Nephron progenitor cell (in vitro differentiated cells): ENCODE data around the gene RPTN.

Source experiments
- DNase-seq: peaks from one replicate; pipeline ENCODE4 v3.0.0; 2021
- H3K27ac Mint-ChIP-seq: 2 replicates; pipeline ENCODE4 v1.8.0; 2021; ENCODE audit warnings: mild to moderate bottlenecking, moderate library complexity, mixed read lengths
- H3K27me3 Mint-ChIP-seq: 2 replicates; pipeline ENCODE4 v1.8.0; 2021; ENCODE audit warnings: mild to moderate bottlenecking, low read depth, mixed read lengths; ENCODE audit not compliant: poor library complexity
- H3K36me3 Mint-ChIP-seq: 2 replicates; pipeline ENCODE4 v1.8.0; 2021; ENCODE audit warnings: low read depth, mixed read lengths
- H3K4me1 Mint-ChIP-seq: 2 replicates; pipeline ENCODE4 v1.8.0; 2021; ENCODE audit warnings: mixed read lengths
- H3K4me3 Mint-ChIP-seq: 2 replicates; pipeline ENCODE4 v1.8.0; 2021; ENCODE audit warnings: mild to moderate bottlenecking, moderate library complexity, mixed read lengths
- H3K9me3 Mint-ChIP-seq: 2 replicates; pipeline ENCODE4 v1.8.0; 2021; ENCODE audit warnings: mild to moderate bottlenecking, moderate library complexity, mixed read lengths
- TF ChIP-seq, protein P1 (sequence below): fragments of 200-600 bp; sonication (generic); IDR thresholded peaks from 2 replicates; pipeline ENCODE4 v1.5.0; 2021; ENCODE audit warnings: antibody characterized with exemption

RPTN gene

GRCh38 chr1:152167835-152168534 lies 9.0 kb upstream of the RPTN start:
- H3K4me3 Mint-ChIP-seq: no peak overlapping the region
- no peaks in the 10 kb centered on the region for H3K36me3 Mint-ChIP-seq
- H3K9me3 Mint-ChIP-seq: peaks cover 52% of the 10 kb centered on the region
- no peaks in the 10 kb centered on the region for H3K4me1 Mint-ChIP-seq
- TF ChIP-seq, protein P1, sequence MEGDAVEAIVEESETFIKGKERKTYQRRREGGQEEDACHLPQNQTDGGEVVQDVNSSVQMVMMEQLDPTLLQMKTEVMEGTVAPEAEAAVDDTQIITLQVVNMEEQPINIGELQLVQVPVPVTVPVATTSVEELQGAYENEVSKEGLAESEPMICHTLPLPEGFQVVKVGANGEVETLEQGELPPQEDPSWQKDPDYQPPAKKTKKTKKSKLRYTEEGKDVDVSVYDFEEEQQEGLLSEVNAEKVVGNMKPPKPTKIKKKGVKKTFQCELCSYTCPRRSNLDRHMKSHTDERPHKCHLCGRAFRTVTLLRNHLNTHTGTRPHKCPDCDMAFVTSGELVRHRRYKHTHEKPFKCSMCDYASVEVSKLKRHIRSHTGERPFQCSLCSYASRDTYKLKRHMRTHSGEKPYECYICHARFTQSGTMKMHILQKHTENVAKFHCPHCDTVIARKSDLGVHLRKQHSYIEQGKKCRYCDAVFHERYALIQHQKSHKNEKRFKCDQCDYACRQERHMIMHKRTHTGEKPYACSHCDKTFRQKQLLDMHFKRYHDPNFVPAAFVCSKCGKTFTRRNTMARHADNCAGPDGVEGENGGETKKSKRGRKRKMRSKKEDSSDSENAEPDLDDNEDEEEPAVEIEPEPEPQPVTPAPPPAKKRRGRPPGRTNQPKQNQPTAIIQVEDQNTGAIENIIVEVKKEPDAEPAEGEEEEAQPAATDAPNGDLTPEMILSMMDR: no peak
- peaks cover 4% of the 10 kb centered on the region for H3K27me3 Mint-ChIP-seq
- no peak overlapping the region for H3K27ac Mint-ChIP-seq
- DNase-seq: no peak

DNA sequence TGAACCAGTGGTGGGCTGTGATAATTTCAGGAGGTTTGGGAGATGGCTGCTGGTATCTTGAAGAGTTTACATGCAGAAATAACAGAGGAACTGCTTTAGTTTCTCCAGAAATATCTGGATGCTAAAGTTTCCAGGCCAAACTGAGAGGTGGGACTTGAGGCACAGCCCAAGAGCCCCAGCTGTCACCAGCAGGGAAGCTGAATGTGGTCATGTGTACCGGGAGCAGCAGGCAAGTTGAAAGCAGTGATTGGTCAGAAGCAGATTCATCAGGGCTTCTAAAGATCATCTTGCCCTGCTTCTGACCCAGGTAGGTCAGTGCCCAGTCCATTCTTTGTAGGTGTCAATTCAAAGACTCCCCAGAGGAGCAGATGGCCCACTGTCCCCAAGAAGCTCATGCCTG lies 7.9 kb upstream of the RPTN start:
- TF ChIP-seq, protein P1: no peak
- no peaks in the 10 kb centered on the region for H3K36me3 Mint-ChIP-seq
- no peak for DNase-seq
- H3K27ac Mint-ChIP-seq: no peak overlapping the region
- H3K27me3 Mint-ChIP-seq: peaks cover 1% of the 10 kb centered on the region
- H3K4me3 Mint-ChIP-seq: no peak overlapping the region
- peaks cover 58% of the 10 kb centered on the region for H3K9me3 Mint-ChIP-seq
- no peaks in the 10 kb centered on the region for H3K4me1 Mint-ChIP-seq

- Mint-ChIP-seq H3K27ac (no peak overlapping the region), H3K27me3 (no peaks in the 10 kb centered on the region), H3K9me3 (peaks cover 47% of the 10 kb centered on the region), H3K4me1 (no peaks in the 10 kb centered on the region), H3K36me3 (no peaks in the 10 kb centered on the region), H3K4me3 (no peak overlapping the region)
- TF ChIP-seq, protein P1: no peak
- no peak for DNase-seq
These were observed 6.5 kb upstream of the RPTN start for GRCh38 chr1:152165286-152166077.

DNA sequence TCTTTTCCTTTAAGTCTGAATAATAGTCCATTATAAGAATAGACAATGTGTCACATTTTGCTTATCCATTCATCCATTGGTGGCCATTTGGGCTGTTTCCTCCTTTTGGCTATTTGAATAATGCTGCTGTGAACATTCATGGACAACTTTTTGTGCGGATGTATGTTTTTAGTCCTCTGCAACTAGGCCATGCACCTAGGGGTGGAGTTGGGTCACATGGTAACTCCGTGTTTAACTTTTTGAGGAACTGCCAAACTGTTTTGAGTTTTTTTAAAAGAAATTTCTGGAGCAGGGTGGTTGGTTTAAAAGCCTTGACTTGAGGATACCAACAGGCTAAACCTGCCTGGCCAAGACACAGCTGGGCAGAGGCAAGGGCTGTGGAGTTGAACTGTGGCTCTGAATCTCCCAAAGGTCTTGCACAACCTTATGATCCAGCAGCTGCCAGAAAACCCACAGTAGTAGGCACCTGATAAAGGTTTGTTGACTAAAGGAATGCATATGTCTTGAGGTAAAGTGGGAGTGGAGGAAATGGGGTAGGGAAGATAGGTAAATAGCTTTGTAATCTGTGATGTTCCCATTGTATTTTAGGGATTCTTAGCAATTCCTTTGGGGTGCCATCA lies 5.6 kb upstream of the RPTN start:
- Mint-ChIP-seq H3K9me3 (peaks cover 47% of the 10 kb centered on the region), H3K4me3 (no peak overlapping the region), H3K36me3 (no peaks in the 10 kb centered on the region), H3K27me3 (no peaks in the 10 kb centered on the region), H3K27ac (no peak overlapping the region), H3K4me1 (no peaks in the 10 kb centered on the region)
- TF ChIP-seq, protein P1: no peak
- DNase-seq: no peak

DNA sequence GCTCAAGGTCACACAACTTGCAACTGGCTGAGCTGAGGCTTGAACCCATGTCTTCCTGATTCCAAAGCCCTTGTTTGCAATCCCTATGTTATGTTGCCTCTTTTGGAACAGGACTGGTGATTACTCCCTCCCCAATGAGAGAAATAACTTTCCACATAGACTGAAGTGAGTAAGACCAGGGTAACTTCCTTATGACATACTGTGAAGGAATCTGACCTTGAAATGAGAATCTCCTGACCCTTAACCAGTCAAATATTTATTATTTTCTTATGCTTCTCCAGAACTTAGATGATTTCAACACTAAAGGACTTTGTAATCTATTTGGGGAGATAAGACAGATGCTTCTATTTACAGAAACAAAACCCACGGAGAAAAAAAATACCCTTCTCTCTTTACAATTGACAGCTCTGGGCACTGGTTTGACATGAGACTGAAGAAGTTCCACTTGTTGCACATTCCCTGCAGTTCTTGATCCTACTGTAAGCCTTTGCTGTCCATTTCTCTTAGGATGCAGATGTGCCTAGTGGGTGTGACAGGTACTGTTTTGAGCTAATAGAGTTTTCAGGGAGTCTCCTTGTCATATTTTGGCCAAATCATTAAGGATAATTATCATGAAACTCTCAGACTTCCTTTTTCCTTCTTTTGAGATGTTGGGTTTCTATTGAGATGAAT lies 3.9 kb upstream of the RPTN start:
- Mint-ChIP-seq H3K9me3 (peaks cover 46% of the 10 kb centered on the region), H3K27ac (no peak overlapping the region), H3K36me3 (no peaks in the 10 kb centered on the region), H3K4me3 (no peak overlapping the region), H3K4me1 (no peaks in the 10 kb centered on the region), H3K27me3 (no peaks in the 10 kb centered on the region)
- DNase-seq: no peak
- TF ChIP-seq, protein P1: no peak
